ES-I3 (cell line): ENCODE results near the gene ARFIP1.
"Not testable (repeated sequence)": the region's sequence is repeated elsewhere in the genome, so short reads cannot be mapped to it uniquely, and the experiment has no call there.

Source experiments
- H3K36me3 ChIP-seq: 2 replicates; pipeline ENCODE4 v1.6.1; 2013; ENCODE audit warnings: mild to moderate bottlenecking, low read length, control low read depth, moderate library complexity; ENCODE audit not compliant: insufficient read depth
- H3K4me1 ChIP-seq: 2 replicates; pipeline ENCODE4 v1.6.1; 2013; ENCODE audit warnings: mild to moderate bottlenecking, control low read depth, low read length; ENCODE audit not compliant: insufficient read depth
- H3K9ac ChIP-seq: 2 replicates; pipeline ENCODE4 v1.6.1; 2013; ENCODE audit warnings: low read depth, mild to moderate bottlenecking, low read length, moderate library complexity
- H3K9me3 ChIP-seq: 2 replicates; pipeline ENCODE4 v1.6.1; 2013; ENCODE audit warnings: mild to moderate bottlenecking, low read length, moderate library complexity; ENCODE audit not compliant: control insufficient read depth, insufficient read depth

Gene ARFIP1

GRCh38 chr4:152875261-152875660 is 95.5 kb downstream of the ARFIP1 start:
- Histone ChIP-seq H3K9me3 (peaks cover 12% of the 10 kb centered on the region), H3K4me1 (no peaks in the 10 kb centered on the region), H3K36me3 (peaks cover 8% of the 10 kb centered on the region; the same call in 1 of the 2 replicates), H3K9ac (no peak overlapping the region)

GRCh38 chr4:152877868-152878267 is 98.1 kb downstream of the ARFIP1 start:
- H3K9ac ChIP-seq = no peak overlapping the region
- H3K9me3 ChIP-seq = peaks cover 12% of the 10 kb centered on the region
- H3K36me3 ChIP-seq = peaks cover 8% of the 10 kb centered on the region; the same call in 1 of the 2 replicates
- no peaks in the 10 kb centered on the region for H3K4me1 ChIP-seq

DNA sequence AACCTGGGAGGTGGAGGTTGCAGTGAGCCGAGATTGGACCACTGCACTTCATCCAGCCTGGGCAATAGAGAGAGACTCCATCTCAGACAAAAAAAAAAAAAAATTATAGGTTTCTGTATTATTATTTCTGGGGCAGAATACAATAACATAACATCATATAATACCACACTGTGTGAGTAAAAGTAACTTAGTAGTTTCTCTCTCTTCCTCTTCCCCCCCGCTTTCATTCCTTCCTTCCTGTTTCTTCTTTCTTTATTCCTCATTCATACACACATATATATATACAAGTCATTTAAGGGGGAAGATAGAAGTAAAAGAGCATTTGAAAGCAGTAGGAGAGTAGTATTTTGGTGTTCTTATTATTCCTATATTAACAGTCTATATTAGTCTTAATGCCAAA is 100.5 kb downstream of the ARFIP1 start:
- peaks cover 6% of the 10 kb centered on the region; the same call in 1 of the 2 replicates for H3K9me3 ChIP-seq
- no peaks in the 10 kb centered on the region for H3K4me1 ChIP-seq
- H3K9ac ChIP-seq = no peak overlapping the region
- H3K36me3 ChIP-seq = peaks cover 4% of the 10 kb centered on the region; the same call in 1 of the 2 replicates

DNA sequence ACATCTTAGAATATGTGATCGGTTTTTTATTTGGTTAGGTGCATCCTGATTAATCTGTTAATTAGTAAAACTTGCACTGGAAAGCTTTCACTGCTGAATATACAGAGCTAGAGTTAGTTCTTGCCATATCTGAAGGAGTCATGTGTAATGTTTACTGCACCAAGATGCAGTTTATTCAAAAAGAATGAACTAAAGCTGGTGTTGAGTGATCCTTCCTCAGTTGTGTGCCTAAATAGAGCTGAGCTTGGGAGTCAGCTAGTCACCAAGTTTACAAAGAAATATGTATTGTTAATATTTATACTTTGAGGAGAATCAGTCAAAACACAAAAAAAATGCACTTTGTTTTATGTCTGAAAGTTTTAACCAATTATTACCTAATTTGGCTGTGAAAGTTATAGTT is 102.2 kb downstream of the ARFIP1 start:
- Histone ChIP-seq H3K4me1 (peaks cover 7% of the 10 kb centered on the region; the same call in 1 of the 2 replicates), H3K36me3 (peaks cover 4% of the 10 kb centered on the region; the same call in 1 of the 2 replicates), H3K9me3 (peaks cover 5% of the 10 kb centered on the region; the same call in 1 of the 2 replicates), H3K9ac (no peak overlapping the region)

GRCh38 chr4:152885185-152885584 is 105.4 kb downstream of the ARFIP1 start:
- Histone ChIP-seq H3K4me1 (peaks cover 7% of the 10 kb centered on the region; the same call in 1 of the 2 replicates), H3K36me3 (no peaks in the 10 kb centered on the region), H3K9ac (no peak overlapping the region), H3K9me3 (no peaks in the 10 kb centered on the region)

- no peaks in the 10 kb centered on the region for H3K9me3 ChIP-seq
- H3K4me1 ChIP-seq = peaks cover 7% of the 10 kb centered on the region; the same call in 1 of the 2 replicates
- H3K36me3 ChIP-seq = no peaks in the 10 kb centered on the region
- H3K9ac ChIP-seq = no peak overlapping the region
Observed at GRCh38 chr4:152886201-152886600, 106.4 kb downstream of the ARFIP1 start.

GRCh38 chr4:152887981-152888380 is 108.2 kb downstream of the ARFIP1 start:
- Histone ChIP-seq H3K4me1 (peaks cover 14% of the 10 kb centered on the region; the same call in 1 of the 2 replicates), H3K36me3 (peaks cover 2% of the 10 kb centered on the region; the same call in 1 of the 2 replicates), H3K9me3 (no peaks in the 10 kb centered on the region), H3K9ac (no peak overlapping the region)

DNA sequence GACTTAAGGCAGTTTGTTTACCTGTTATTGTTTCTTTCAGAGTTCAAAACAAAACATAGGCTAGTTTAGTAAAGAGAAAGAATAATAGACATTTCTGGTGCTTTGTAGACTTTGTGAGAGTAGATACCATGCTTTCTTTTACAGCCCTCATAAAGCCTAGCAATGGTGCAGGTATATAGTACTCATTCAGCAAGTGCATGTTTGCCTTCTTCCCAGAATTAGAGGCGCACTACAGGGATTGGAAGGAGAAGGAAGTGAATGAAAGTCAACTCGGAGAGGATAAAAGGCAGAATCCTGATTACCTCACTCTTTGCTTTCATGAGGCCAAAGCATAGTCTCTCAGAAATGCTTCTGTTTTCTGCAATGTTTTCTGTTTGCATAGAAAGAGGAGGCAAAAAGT is 113.2 kb downstream of the ARFIP1 start:
- peaks cover 2% of the 10 kb centered on the region; the same call in 1 of the 2 replicates for H3K36me3 ChIP-seq
- H3K9me3 ChIP-seq = no peaks in the 10 kb centered on the region
- no peak overlapping the region for H3K9ac ChIP-seq
- peaks cover 7% of the 10 kb centered on the region; the same call in 1 of the 2 replicates for H3K4me1 ChIP-seq

DNA sequence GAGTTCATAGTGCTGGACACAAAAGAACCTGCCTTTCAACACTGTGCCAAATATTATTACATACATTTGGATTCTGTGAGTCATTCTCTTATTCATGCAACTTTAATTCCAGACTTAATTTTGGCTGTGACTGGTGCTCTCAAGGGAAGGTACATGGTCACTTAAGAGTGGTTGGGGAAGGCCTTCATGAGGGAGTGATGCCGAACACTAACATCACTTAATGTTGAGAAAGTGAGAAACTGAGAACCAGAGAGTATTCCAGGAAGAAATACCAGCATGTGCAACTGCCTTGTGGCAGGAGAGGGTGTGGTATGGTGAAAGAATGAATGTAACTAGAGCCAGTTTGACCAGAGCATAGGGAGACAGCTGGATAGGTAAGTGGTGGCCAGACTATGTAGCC is 114.9 kb downstream of the ARFIP1 start:
- peaks cover 2% of the 10 kb centered on the region; the same call in 1 of the 2 replicates for H3K36me3 ChIP-seq
- H3K9ac ChIP-seq = no peak overlapping the region
- H3K9me3 ChIP-seq = no peaks in the 10 kb centered on the region
- peaks cover 7% of the 10 kb centered on the region; the same call in 1 of the 2 replicates for H3K4me1 ChIP-seq

DNA sequence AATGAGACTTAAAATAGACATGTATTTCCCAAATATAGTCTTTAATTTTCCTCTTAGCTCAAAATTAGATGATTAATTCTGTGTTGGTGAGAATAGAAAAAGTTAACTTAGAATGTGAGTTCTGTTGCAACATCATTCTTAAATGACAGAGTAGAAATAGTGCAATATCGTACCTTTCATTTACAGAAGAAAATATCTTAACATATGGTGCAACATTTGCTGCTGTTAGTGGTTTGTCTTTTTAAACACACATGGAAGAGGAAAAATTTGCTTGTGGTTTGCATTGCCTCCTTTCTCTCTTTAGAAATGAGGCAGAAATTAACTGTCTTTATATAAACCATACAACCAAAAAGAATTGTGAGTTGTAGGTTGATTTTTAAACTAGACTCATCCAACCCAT is 117.1 kb downstream of the ARFIP1 start:
- peaks cover 7% of the 10 kb centered on the region; the same call in 1 of the 2 replicates for H3K4me1 ChIP-seq
- H3K36me3 ChIP-seq = no peaks in the 10 kb centered on the region; the same call in 1 of the 2 replicates
- H3K9ac ChIP-seq = no peak overlapping the region
- no peaks in the 10 kb centered on the region for H3K9me3 ChIP-seq

DNA sequence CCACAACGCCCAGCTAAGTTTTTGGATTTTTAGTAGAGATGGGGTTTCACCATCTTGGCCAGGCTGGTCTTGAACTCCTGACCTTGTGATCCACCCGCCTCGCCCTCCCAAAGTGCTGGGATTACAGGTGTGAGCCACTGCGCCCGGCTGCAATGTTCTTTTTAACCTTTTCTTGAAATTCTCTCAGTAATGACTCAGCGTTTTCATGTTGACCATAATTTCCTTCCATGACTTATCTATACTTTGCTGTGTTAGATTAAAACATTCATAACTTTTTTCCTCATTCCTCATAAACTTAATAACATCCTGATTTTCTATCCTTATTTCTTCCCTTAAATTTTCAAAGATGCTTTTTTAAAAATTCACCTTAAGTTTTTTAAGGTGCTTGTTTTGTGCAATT is 118.4 kb downstream of the ARFIP1 start:
- not testable (repeated sequence) for H3K36me3 ChIP-seq, H3K9me3 ChIP-seq, H3K9ac ChIP-seq, H3K4me1 ChIP-seq

DNA sequence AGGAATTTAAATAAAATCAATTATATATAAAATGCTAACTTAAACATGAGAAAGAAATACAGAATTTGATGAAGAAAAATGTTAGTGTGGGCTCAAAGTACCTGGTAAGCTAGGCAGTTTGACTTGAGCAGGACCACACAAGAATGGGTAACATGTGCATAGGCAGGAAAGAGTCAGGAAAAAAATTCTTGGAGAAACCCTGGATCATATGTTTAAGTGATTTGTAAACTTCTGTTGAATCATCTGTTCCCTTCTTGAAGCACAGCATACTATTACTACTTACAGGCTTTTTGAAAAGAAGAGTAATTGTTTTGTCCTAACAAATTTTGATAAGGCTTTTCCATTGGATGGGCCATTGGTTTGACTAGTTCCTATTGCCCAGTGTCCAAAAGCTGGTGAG is 118.9 kb downstream of the ARFIP1 start:
- H3K36me3 ChIP-seq = no peaks in the 10 kb centered on the region; the same call in 1 of the 2 replicates
- H3K9me3 ChIP-seq = no peaks in the 10 kb centered on the region
- no peaks in the 10 kb centered on the region for H3K4me1 ChIP-seq
- H3K9ac ChIP-seq = no peak overlapping the region

GRCh38 chr4:152900395-152900794 is 120.6 kb downstream of the ARFIP1 start:
- Histone ChIP-seq H3K9me3 (no peaks in the 10 kb centered on the region), H3K4me1 (no peaks in the 10 kb centered on the region), H3K36me3 (no peaks in the 10 kb centered on the region; the same call in 1 of the 2 replicates), H3K9ac (no peak overlapping the region)

GRCh38 chr4:152901205-152901604 is 121.5 kb downstream of the ARFIP1 start:
- Histone ChIP-seq H3K4me1 (no peaks in the 10 kb centered on the region), H3K36me3 (no peaks in the 10 kb centered on the region), H3K9me3 (no peaks in the 10 kb centered on the region), H3K9ac (no peak overlapping the region)

DNA sequence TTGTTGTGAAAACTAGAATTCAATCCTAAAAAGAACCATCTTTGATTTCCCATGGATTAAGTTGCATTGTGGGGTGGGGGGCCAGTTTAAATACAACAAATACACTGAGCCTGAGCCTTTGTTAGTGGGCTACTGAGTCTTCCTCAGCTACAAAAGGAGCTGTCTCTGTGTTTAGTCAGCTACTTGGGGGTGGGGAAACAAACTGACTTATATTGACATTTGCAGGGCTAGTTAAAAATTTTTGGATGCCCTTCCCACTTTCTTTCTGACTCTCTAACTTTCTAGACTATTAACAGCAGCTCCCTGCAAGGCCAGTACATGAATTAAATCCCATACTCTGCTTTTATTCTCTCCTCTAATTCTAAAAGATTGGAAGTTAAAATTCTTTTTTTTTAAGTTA is 123.9 kb downstream of the ARFIP1 start:
- H3K4me1 ChIP-seq = no peaks in the 10 kb centered on the region
- H3K9me3 ChIP-seq = no peaks in the 10 kb centered on the region
- H3K36me3 ChIP-seq = no peaks in the 10 kb centered on the region
- no peak overlapping the region for H3K9ac ChIP-seq
